Vagina (tissue), 2 donors: ENCODE measurements around the gene PHC2.

Experiments used
- CTCF ChIP-seq, 3 experiments: fragments of 450-650 bp in 2 of 3; fragments of 200-600 bp in 1 of 3; sonication (generic) in 1 of 3; IDR thresholded peaks; one replicate each; pipeline ENCODE4 v1.5.1; 2017 to 2019; ENCODE audit warnings: antibody characterized with exemption in 3 of 3, mild to moderate bottlenecking in 2 of 3, moderate library complexity in 2 of 3
- POLR2A ChIP-seq, 2 donors: fragments of 450-650 bp; IDR thresholded peaks; one replicate each; pipeline ENCODE4 v1.6.1; 2017; ENCODE audit warnings: antibody characterized with exemption in 2 of 2, mild to moderate bottlenecking in 2 of 2, moderate library complexity in 2 of 2

- TF ChIP-seq CTCF (IDR thresholded peaks at IDR 0.05) (no peak), POLR2A (IDR thresholded peaks at IDR 0.05) (no peak)
Observed at GRCh38 chr1:33381977-33382376, 48.9 kb downstream of the PHC2 start.
